Astrocyte of the hippocampus (primary cell): ENCODE measurements around the gene NCKAP5.
A peak's percentile ranks its signal among the peaks of the same experiment; 100 is the strongest.

ENCODE experiments used
- DNase-seq: peaks from one replicate; pipeline ENCODE4 v3.0.0; 2011; ENCODE audit warnings: low read depth, low spot score

The NCKAP5 gene

GRCh38 chr2:133574186-133574585 lies 5.9 kb upstream of the NCKAP5 start:
- DNase-seq, result no peak

- DNase-seq, result no peak
These were observed 5.4 kb upstream of the NCKAP5 start for GRCh38 chr2:133573491-133574162.

GRCh38 chr2:133571249-133571648 lies 3.0 kb upstream of the NCKAP5 start:
- DNase-seq, result no peak

GRCh38 chr2:133570542-133570941 lies 2.3 kb upstream of the NCKAP5 start:
- DNase-seq, result no peak

GRCh38 chr2:133569286-133569830 lies 1.1 kb upstream of the NCKAP5 start:
- no peak for DNase-seq

- no peak for DNase-seq
These were observed 335 bp upstream of the NCKAP5 start for GRCh38 chr2:133568598-133568997.

- no peak for DNase-seq
These were observed 5.7 kb downstream of the NCKAP5 start for GRCh38 chr2:133562558-133562957.

- peak; percentile 81 for DNase-seq
These were observed 7.0 kb downstream of the NCKAP5 start for GRCh38 chr2:133561045-133561852.

GRCh38 chr2:133557614-133558013 lies 10.6 kb downstream of the NCKAP5 start:
- no peak for DNase-seq

GRCh38 chr2:133553838-133554408 lies 14.3 kb downstream of the NCKAP5 start:
- DNase-seq, result no peak

- DNase-seq, result peak; percentile 55
These were observed 15.0 kb downstream of the NCKAP5 start for GRCh38 chr2:133553251-133553650.

GRCh38 chr2:133552821-133553220 lies 15.4 kb downstream of the NCKAP5 start:
- no peak for DNase-seq

- no peak for DNase-seq
These were observed 26.5 kb downstream of the NCKAP5 start for GRCh38 chr2:133541797-133542196.

GRCh38 chr2:133541376-133541775 lies 26.9 kb downstream of the NCKAP5 start:
- no peak for DNase-seq

GRCh38 chr2:133532919-133533318 lies 35.3 kb downstream of the NCKAP5 start:
- peak; percentile 63 for DNase-seq

- DNase-seq, result no peak
These were observed 36.9 kb downstream of the NCKAP5 start for GRCh38 chr2:133531382-133531781.

GRCh38 chr2:133530645-133531044 lies 37.6 kb downstream of the NCKAP5 start:
- DNase-seq, result no peak

GRCh38 chr2:133526530-133527300 lies 41.5 kb downstream of the NCKAP5 start:
- no peak for DNase-seq

- no peak for DNase-seq
These were observed 42.4 kb downstream of the NCKAP5 start for GRCh38 chr2:133525613-133526529.

- no peak for DNase-seq
These were observed 43.2 kb downstream of the NCKAP5 start for GRCh38 chr2:133525090-133525489.

GRCh38 chr2:133523406-133523805 lies 44.9 kb downstream of the NCKAP5 start:
- no peak for DNase-seq
